Testis (tissue), 3 donors: ENCODE data around the gene IFT25. TPM values are rescaled to one million over a fixed set of nuclear protein-coding genes. Genes with fewer than 3 reads are reported as not detected.

Experiments
- DNase-seq: peaks from one replicate; pipeline ENCODE4 v3.0.0-alpha.2; 2019
- H3K27ac ChIP-seq, 2 donors: fragments of 200-600 bp; sonication (generic); one replicate each; pipeline ENCODE4 v1.5.1; 2019
- H3K27me3 ChIP-seq: fragments of 200-600 bp; sonication (generic); one replicate; pipeline ENCODE4 v1.5.1; 2019
- H3K36me3 ChIP-seq: fragments of 200-600 bp; sonication (generic); one replicate; pipeline ENCODE4 v1.5.1; 2017; ENCODE audit warnings: low read depth; ENCODE audit errors: missing control alignments
- H3K4me1 ChIP-seq: fragments of 200-600 bp; sonication (generic); one replicate; pipeline ENCODE4 v1.5.1; 2019
- H3K4me3 ChIP-seq, 2 donors: fragments of 200-600 bp; sonication (generic); one replicate each; pipeline ENCODE4 v1.5.1; 2017 to 2019
- H3K9me3 ChIP-seq: fragments of 200-600 bp; sonication (generic); one replicate; pipeline ENCODE4 v1.5.1; 2017
- POLR2A ChIP-seq: fragments of 450-650 bp; IDR thresholded peaks from one replicate; pipeline ENCODE4 v1.6.1; 2017; ENCODE audit warnings: antibody characterized with exemption, mild to moderate bottlenecking, moderate library complexity
- WGBS, 2 donors: methylation state at CpG; one replicate each; pipeline ENCODE4 v1.1.5; 2018; 5-methylcytosine and 5-hydroxymethylcytosine counted together
- intact Hi-C: fragments of 100-400 bp; cut with DNase I; formaldehyde crosslinking; loops from one replicate; pipeline ENCODE4 v1.15.1; 2023; ENCODE audit warnings: low total_unique reads
- polyA plus RNA-seq: library from polyadenylated mRNA; stranded (reverse); fragments of 350-450 nt; fragmentation: Illumina TruSeq; extraction: RNeasy Lipid Tissue Mini Kit (QIAGEN cat#74804); gene quantifications from one replicate; pipeline ENCODE4 v1.2.3, GENCODE V29; 2014; ENCODE audit warnings: low read depth, low replicate concordance; ENCODE audit not compliant: insufficient read depth
- total RNA-seq, 2 donors: library from RNA; depleted of rRNA; stranded (reverse); fragments of >200 nt; gene quantifications; one replicate each; pipeline ENCODE4 v1.2.3, GENCODE V29; 2016
- TF ChIP-seq, protein P1 (sequence below), 3 experiments: fragments of 450-650 bp in 2 of 3; fragments of 200-600 bp in 1 of 3; sonication (generic) in 1 of 3; IDR thresholded peaks; one replicate each; pipeline ENCODE4 v1.5.1; 2016 to 2019; ENCODE audit warnings: antibody characterized with exemption in 3 of 3, mild to moderate bottlenecking in 2 of 3, moderate library complexity in 1 of 3

Gene IFT25
- total and polyA plus RNA-seq, 3 donors from 2014 or later: 28.1 to 43.7 (median 34.1) TPM

- no peaks in the 10 kb centered on the region for H3K4me1 ChIP-seq
- TF ChIP-seq, protein P1, sequence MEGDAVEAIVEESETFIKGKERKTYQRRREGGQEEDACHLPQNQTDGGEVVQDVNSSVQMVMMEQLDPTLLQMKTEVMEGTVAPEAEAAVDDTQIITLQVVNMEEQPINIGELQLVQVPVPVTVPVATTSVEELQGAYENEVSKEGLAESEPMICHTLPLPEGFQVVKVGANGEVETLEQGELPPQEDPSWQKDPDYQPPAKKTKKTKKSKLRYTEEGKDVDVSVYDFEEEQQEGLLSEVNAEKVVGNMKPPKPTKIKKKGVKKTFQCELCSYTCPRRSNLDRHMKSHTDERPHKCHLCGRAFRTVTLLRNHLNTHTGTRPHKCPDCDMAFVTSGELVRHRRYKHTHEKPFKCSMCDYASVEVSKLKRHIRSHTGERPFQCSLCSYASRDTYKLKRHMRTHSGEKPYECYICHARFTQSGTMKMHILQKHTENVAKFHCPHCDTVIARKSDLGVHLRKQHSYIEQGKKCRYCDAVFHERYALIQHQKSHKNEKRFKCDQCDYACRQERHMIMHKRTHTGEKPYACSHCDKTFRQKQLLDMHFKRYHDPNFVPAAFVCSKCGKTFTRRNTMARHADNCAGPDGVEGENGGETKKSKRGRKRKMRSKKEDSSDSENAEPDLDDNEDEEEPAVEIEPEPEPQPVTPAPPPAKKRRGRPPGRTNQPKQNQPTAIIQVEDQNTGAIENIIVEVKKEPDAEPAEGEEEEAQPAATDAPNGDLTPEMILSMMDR (IDR thresholded peaks at IDR 0.05): no peak
- no peak for TF ChIP-seq POLR2A
- no peaks in the 10 kb centered on the region for H3K36me3 ChIP-seq
- H3K9me3 ChIP-seq: no peaks in the 10 kb centered on the region
- H3K27ac ChIP-seq: no peak overlapping the region
- WGBS, 2 donors: 73 to 77% methylated on average over 5 of the region's 5 CpGs
- intact Hi-C loops: no loop called here
- no peak overlapping the region for H3K4me3 ChIP-seq
- no peaks in the 10 kb centered on the region for H3K27me3 ChIP-seq
- no peak for DNase-seq
Observed at GRCh38 chr1:53871773-53872484, 73.6 kb downstream of the IFT25 start.

Other genes starting within 250 kb of the IFT25 start
- gene GLIS1, start 206.5 kb downstream of the IFT25 start, total RNA-seq: 1 to 10 TPM; 3.8 to 6.1 TPM
- 2.9 TPM for gene GLIS1, start 206.5 kb downstream of the IFT25 start, polyA plus RNA-seq
- 10 to 100 TPM; 22.2 to 26.4 TPM for gene NDC1, start 107.4 kb downstream of the IFT25 start, total RNA-seq
- 13.0 TPM for gene NDC1, start 107.4 kb downstream of the IFT25 start, polyA plus RNA-seq
- 10 to 100 TPM; 34.1 to 35.9 TPM for gene YIPF1, start 55.9 kb downstream of the IFT25 start, total RNA-seq
- 45.9 TPM for gene YIPF1, start 55.9 kb downstream of the IFT25 start, polyA plus RNA-seq
- gene DIO1, start 51.5 kb downstream of the IFT25 start, total RNA-seq: under 1 TPM in 1 of 2 donors, not detected in 1; 0.81 TPM
- gene DIO1, start 51.5 kb downstream of the IFT25 start, polyA plus RNA-seq: 1.7 TPM
- gene LRRC42, start 651 bp upstream of the IFT25 start, total RNA-seq: 10 to 100 TPM; 37.8 to 41.2 TPM
- 42.8 TPM for gene LRRC42, start 651 bp upstream of the IFT25 start, polyA plus RNA-seq
- gene LDLRAD1, start 72.5 kb upstream of the IFT25 start, total RNA-seq: 1 to 10 TPM in 1 of 2 donors, under 1 TPM in 1; 0.81 to 1.2 TPM
- gene LDLRAD1, start 72.5 kb upstream of the IFT25 start, polyA plus RNA-seq: 1.1 TPM
- 100 to 1,000 TPM; 209 to 289 TPM for gene TMEM59, start 107.5 kb upstream of the IFT25 start, total RNA-seq
- 338 TPM for gene TMEM59, start 107.5 kb upstream of the IFT25 start, polyA plus RNA-seq
- 10 to 100 TPM; 10.7 to 16.1 TPM for gene TCEANC2, start 107.9 kb upstream of the IFT25 start, total RNA-seq
- gene TCEANC2, start 107.9 kb upstream of the IFT25 start, polyA plus RNA-seq: 14.1 TPM
- gene CDCP2, start 207.3 kb upstream of the IFT25 start, total RNA-seq: under 1 TPM; 0.06 to 0.24 TPM
- 0.20 TPM for gene CDCP2, start 207.3 kb upstream of the IFT25 start, polyA plus RNA-seq